ENCODE data around the gene TBC1D22A. TPM values are rescaled to one million over a fixed set of nuclear protein-coding genes. Genes with fewer than 3 reads are reported as not detected.

The TBC1D22A gene
- total RNA-seq, 4 donors from 2014 or later, result 18.8 to 25.2 (median 23.1) TPM

DNA sequence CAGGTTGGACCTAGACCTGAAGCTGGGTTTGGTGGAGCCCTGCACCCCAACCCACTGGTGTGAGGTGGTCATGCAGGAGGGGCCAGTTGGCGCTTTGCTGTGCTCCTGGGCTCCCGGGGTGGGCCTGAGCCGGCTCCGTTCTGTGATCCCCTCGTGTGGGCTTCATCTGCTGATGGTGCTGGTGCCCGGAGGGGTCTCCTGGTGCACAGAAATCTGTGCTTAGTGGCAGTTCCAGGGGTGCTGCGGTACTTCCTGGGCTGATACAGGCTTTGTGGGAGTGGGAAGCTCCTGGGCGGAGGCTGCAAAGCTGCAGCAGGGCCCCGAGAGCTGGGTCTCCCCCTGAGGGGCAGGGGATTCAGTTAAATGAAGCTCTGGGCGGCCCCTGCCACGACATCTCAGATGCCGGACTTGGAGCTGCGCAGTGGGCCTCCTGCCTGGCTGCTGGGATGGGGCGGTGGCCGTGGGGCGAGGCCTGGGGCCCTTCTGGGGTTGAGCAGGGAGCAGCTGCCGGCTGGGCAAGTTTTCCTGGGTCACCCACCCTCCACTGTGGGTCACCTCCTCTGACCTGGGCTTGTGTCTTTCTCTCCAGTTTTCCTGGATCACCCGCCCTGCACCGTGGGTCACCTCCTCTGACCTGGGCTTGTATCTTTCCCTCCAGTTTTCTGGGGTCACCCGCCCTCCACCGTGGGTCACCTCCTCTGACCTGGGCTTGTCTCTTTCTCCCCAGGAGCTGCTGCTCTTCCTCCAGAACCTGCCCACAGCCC is 410.5 kb downstream of the TBC1D22A start:
- ATAC-seq (no peak), DNase-seq (peak in 1 of 2 donors; percentile 4)
- no peak for TF ChIP-seq POLR2A (IDR thresholded peaks at IDR 0.05)
- TF ChIP-seq, protein P1, sequence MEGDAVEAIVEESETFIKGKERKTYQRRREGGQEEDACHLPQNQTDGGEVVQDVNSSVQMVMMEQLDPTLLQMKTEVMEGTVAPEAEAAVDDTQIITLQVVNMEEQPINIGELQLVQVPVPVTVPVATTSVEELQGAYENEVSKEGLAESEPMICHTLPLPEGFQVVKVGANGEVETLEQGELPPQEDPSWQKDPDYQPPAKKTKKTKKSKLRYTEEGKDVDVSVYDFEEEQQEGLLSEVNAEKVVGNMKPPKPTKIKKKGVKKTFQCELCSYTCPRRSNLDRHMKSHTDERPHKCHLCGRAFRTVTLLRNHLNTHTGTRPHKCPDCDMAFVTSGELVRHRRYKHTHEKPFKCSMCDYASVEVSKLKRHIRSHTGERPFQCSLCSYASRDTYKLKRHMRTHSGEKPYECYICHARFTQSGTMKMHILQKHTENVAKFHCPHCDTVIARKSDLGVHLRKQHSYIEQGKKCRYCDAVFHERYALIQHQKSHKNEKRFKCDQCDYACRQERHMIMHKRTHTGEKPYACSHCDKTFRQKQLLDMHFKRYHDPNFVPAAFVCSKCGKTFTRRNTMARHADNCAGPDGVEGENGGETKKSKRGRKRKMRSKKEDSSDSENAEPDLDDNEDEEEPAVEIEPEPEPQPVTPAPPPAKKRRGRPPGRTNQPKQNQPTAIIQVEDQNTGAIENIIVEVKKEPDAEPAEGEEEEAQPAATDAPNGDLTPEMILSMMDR (IDR thresholded peaks at IDR 0.05 in 4 of 5, conservative IDR thresholded peaks at IDR 0.05 in 1 of 5), result no peak

GRCh38 chr22:47173535-47174021 is 411.1 kb downstream of the TBC1D22A start:
- TF ChIP-seq, protein P1 (IDR thresholded peaks at IDR 0.05 in 4 of 5, conservative IDR thresholded peaks at IDR 0.05 in 1 of 5), result no peak
- no peak for TF ChIP-seq POLR2A (IDR thresholded peaks at IDR 0.05)
- peaks cover 0 to 4% of the 10 kb centered on the region in 2 donors for H3K36me3 ChIP-seq
- intact Hi-C loops (cut with DNase I; ENCODE audit: low total_unique reads) (no loop called here), in situ Hi-C loops (cut with MboI; ENCODE audit: low sequenced_read_pairs in 4 of 4) (no loop called here)
- ATAC-seq, result no peak
- DNase-seq, result peak in 1 of 2 donors; percentile 5
- H3K4me1 ChIP-seq, result no peaks in the 10 kb centered on the region
- no peak overlapping the region for H3K4me3 ChIP-seq
- no peaks in the 10 kb centered on the region for H3K27me3 ChIP-seq
- H3K9me3 ChIP-seq, result no peaks in the 10 kb centered on the region
- no peak overlapping the region for H3K27ac ChIP-seq

More for the DNA sequence above, 410.5 kb downstream of the TBC1D22A start:
- peaks cover 0 to 4% of the 10 kb centered on the region in 2 donors for H3K36me3 ChIP-seq
- no peaks in the 10 kb centered on the region for H3K9me3 ChIP-seq
- intact Hi-C loops (cut with DNase I; ENCODE audit: low total_unique reads) (no loop called here), in situ Hi-C loops (cut with MboI; ENCODE audit: low sequenced_read_pairs in 4 of 4) (no loop called here)
- H3K4me3 ChIP-seq, result no peak overlapping the region
- H3K4me1 ChIP-seq, result no peaks in the 10 kb centered on the region
- H3K27me3 ChIP-seq, result no peaks in the 10 kb centered on the region
- no peak overlapping the region for H3K27ac ChIP-seq

DNA sequence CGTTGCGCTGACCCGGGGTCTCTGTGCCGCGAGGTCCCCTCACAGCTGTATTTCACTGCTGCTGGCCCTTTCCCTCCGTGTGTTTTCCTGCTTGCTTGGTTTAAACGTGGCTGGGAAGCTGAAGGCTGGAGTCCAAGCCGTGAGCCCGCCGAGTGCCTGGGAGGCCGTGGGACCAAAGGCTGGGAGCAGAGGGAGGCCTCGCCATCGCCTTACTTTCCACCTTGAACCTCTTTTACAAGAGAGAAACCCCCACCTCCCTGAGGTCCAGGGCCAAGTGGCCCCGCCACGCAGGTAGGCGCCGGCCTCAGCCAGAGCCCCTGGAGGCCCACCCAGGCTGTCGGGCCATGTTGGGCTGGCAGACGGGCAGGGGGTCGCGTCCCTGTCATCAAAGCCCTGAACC is 411.6 kb downstream of the TBC1D22A start:
- Histone ChIP-seq H3K27me3 (no peaks in the 10 kb centered on the region), H3K27ac (no peak overlapping the region), H3K36me3 (no peaks in the 10 kb centered on the region), H3K4me1 (no peaks in the 10 kb centered on the region), H3K9me3 (no peaks in the 10 kb centered on the region), H3K4me3 (no peak overlapping the region)
- in situ Hi-C loops (cut with MboI; ENCODE audit: low sequenced_read_pairs in 4 of 4), result no loop called here
- ATAC-seq, result no peak
- TF ChIP-seq, protein P1 (IDR thresholded peaks at IDR 0.05 in 4 of 5, conservative IDR thresholded peaks at IDR 0.05 in 1 of 5), result no peak
- TF ChIP-seq POLR2A (IDR thresholded peaks at IDR 0.05), result no peak
- intact Hi-C loops (cut with DNase I; ENCODE audit: low total_unique reads), result no loop called here
- DNase-seq, result no peak

DNA sequence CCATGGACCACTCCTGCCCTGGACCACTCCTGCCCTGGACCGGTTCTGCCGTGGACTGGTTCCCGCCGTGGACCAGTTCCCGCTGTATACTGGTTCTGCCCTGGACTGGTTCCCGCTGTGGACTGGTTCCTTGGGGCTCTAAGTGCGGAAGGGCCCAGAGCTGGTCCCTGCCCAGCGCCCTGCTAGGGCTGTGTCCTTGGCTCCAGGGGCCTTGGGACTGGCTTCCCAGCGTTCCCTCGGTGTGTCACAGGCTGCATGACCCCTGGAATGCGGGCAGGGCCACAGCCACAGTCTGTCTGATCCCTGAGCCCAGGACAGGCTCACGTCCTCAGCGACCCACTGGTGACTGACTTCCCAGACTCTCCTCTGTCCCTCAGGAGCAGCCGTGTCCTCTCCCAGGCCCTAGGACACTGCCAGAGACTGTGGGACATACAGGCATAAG is 412.2 kb downstream of the TBC1D22A start:
- intact Hi-C loops (cut with DNase I; ENCODE audit: low total_unique reads), result no loop called here
- TF ChIP-seq, protein P1 (IDR thresholded peaks at IDR 0.05 in 4 of 5, conservative IDR thresholded peaks at IDR 0.05 in 1 of 5), result no peak
- TF ChIP-seq POLR2A (IDR thresholded peaks at IDR 0.05), result no peak
- no peak for ATAC-seq
- in situ Hi-C loops (cut with MboI; ENCODE audit: low sequenced_read_pairs in 4 of 4), result no loop called here
- no peaks in the 10 kb centered on the region for H3K4me1 ChIP-seq
- DNase-seq, result peak in 1 of 2 donors; percentile 8
- H3K4me3 ChIP-seq, result no peak overlapping the region
- no peaks in the 10 kb centered on the region for H3K27me3 ChIP-seq
- H3K27ac ChIP-seq, result no peak overlapping the region
- no peaks in the 10 kb centered on the region for H3K9me3 ChIP-seq
- H3K36me3 ChIP-seq, result no peaks in the 10 kb centered on the region

All from gastrocnemius medialis (tissue), 4 donors.